DND-41 (cell line): ENCODE results near the gene PNMA8A.

Source experiments
- CTCF ChIP-seq: IDR thresholded peaks from 2 replicates; pipeline ENCODE4 v1.5.1; 2012; ENCODE audit warnings: borderline replicate concordance, low read length, moderate library complexity, mild to moderate bottlenecking; ENCODE audit not compliant: poor library complexity, severe bottlenecking; ENCODE audit errors: extremely low read depth
- EZH2 ChIP-seq: IDR thresholded peaks from 3 replicates; pipeline ENCODE4 v1.6.1; 2012; ENCODE audit warnings: borderline replicate concordance, low read depth, mild to moderate bottlenecking, moderate library complexity, low read length, inconsistent platforms; ENCODE audit not compliant: severe bottlenecking

DNA sequence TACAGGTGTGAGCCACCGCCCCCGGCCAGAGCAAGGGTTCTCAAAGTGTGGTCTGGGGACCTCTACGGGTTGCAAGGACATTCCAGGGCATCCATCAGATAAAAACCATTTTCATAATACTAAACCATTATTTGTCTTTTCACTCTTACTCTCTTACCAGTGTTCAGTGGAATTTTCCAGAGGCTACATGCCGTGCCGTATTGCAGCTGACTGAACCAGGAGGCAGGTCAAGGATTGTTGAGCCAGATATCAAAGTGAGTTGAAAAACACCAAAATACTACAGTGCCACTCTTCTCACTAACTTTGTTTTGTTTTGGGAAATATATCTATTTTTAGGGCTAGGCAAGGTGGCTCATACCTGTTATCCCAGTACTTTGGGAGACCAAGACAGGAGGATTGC lies 31.5 kb upstream of the PNMA8A start:
- TF ChIP-seq CTCF, result no peak
- TF ChIP-seq EZH2, result no peak
